Thyroid gland (tissue), 4 donors: ENCODE results near the gene HTR2A. TPM values are rescaled to one million over a fixed set of nuclear protein-coding genes. Genes with fewer than 3 reads are reported as not detected.

ENCODE experiments used
- DNase-seq, 2 donors: peaks; one replicate each; pipeline ENCODE4 v3.0.0-alpha.2; 2019
- H3K27ac ChIP-seq, 3 donors: fragments of 200-600 bp; sonication (generic); 1 replicate in 2 of 3; 2 replicates in 1 of 3; pipeline ENCODE4 v1.5.1; 2016 to 2019; ENCODE audit warnings: mild to moderate bottlenecking in 1 of 3, moderate library complexity in 1 of 3
- H3K27me3 ChIP-seq: fragments of 200-600 bp; sonication (generic); one replicate; pipeline ENCODE4 v1.5.1; 2019
- H3K36me3 ChIP-seq, 2 donors: fragments of 200-600 bp; sonication (generic); one replicate each; pipeline ENCODE4 v1.5.1; 2016 to 2019
- H3K4me1 ChIP-seq, 2 donors: fragments of 200-600 bp; sonication (generic); one replicate each; pipeline ENCODE4 v1.5.1; 2017 to 2019
- H3K4me3 ChIP-seq, 3 donors: fragments of 200-600 bp; sonication (generic); replicated peaks in 1 of 3; 1 replicate in 2 of 3; 2 replicates in 1 of 3; pipeline ENCODE4 v1.5.1; 2016; ENCODE audit warnings: mild to moderate bottlenecking in 1 of 3
- H3K9me3 ChIP-seq: fragments of 200-600 bp; sonication (generic); one replicate; pipeline ENCODE4 v1.5.1; 2017
- POLR2A ChIP-seq, 2 donors: fragments of 450-650 bp; IDR thresholded peaks; one replicate each; pipeline ENCODE4 v1.6.1; 2017; ENCODE audit warnings: antibody characterized with exemption in 2 of 2, mild to moderate bottlenecking in 2 of 2, moderate library complexity in 1 of 2
- WGBS, 2 donors: methylation state at CpG; one replicate each; pipeline ENCODE4 v1.1.5; 2017; 5-methylcytosine and 5-hydroxymethylcytosine counted together
- intact Hi-C: fragments of 100-400 bp; cut with DNase I; formaldehyde crosslinking; loops from one replicate; pipeline ENCODE4 v1.15.1; 2023
- total RNA-seq, 4 donors: library from RNA; depleted of rRNA; stranded (reverse); fragments of >200 nt; gene quantifications; one replicate each; pipeline ENCODE4 v1.2.3, GENCODE V29; 2016
- TF ChIP-seq, protein P1 (sequence below), 6 experiments: fragments of 200-600 bp in 3 of 6; fragments of 450-650 bp in 3 of 6; sonication (generic) in 3 of 6; IDR thresholded peaks; one replicate each; pipeline ENCODE4 v1.5.1; 2016 to 2019; ENCODE audit warnings: antibody characterized with exemption in 6 of 6, mild to moderate bottlenecking in 2 of 6, inconsistent platforms in 1 of 6, moderate library complexity in 1 of 6

HTR2A gene
- total RNA-seq, 4 donors from 2014 or later: 0.22 TPM; not detected in 3

DNA sequence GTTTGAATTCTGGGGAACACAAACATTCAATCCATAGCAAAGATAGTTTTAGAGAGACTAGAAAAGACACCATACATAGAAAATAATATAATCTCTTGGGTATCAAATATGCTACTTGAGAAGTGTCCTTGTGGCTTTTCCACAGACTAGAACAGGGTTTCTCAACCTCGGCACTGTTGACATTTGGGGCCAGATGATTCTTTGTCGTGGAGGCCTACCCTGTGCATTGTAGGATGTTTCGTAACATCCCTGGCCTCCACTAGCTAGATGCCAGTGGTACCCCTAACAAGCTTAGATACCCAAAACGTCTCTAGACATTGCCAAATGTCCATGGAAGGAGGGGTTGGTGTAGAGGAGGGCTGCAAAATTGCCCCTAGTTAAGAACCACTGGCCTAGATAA lies 97.7 kb downstream of the HTR2A start:
- WGBS, 2 donors: 91 to 93% methylated on average over 4 of the region's 4 CpGs
- Histone ChIP-seq H3K36me3 (no peaks in the 10 kb centered on the region), H3K4me3 (no peak overlapping the region), H3K4me1 (peaks cover 20 to 25% of the 10 kb centered on the region in 2 donors), H3K9me3 (no peaks in the 10 kb centered on the region), H3K27ac (no peak overlapping the region), H3K27me3 (no peaks in the 10 kb centered on the region)
- DNase-seq: no peak
- no peak for TF ChIP-seq POLR2A (IDR thresholded peaks at IDR 0.05)
- TF ChIP-seq, protein P1, sequence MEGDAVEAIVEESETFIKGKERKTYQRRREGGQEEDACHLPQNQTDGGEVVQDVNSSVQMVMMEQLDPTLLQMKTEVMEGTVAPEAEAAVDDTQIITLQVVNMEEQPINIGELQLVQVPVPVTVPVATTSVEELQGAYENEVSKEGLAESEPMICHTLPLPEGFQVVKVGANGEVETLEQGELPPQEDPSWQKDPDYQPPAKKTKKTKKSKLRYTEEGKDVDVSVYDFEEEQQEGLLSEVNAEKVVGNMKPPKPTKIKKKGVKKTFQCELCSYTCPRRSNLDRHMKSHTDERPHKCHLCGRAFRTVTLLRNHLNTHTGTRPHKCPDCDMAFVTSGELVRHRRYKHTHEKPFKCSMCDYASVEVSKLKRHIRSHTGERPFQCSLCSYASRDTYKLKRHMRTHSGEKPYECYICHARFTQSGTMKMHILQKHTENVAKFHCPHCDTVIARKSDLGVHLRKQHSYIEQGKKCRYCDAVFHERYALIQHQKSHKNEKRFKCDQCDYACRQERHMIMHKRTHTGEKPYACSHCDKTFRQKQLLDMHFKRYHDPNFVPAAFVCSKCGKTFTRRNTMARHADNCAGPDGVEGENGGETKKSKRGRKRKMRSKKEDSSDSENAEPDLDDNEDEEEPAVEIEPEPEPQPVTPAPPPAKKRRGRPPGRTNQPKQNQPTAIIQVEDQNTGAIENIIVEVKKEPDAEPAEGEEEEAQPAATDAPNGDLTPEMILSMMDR (IDR thresholded peaks at IDR 0.05): no peak
- intact Hi-C loops: no loop called here

DNA sequence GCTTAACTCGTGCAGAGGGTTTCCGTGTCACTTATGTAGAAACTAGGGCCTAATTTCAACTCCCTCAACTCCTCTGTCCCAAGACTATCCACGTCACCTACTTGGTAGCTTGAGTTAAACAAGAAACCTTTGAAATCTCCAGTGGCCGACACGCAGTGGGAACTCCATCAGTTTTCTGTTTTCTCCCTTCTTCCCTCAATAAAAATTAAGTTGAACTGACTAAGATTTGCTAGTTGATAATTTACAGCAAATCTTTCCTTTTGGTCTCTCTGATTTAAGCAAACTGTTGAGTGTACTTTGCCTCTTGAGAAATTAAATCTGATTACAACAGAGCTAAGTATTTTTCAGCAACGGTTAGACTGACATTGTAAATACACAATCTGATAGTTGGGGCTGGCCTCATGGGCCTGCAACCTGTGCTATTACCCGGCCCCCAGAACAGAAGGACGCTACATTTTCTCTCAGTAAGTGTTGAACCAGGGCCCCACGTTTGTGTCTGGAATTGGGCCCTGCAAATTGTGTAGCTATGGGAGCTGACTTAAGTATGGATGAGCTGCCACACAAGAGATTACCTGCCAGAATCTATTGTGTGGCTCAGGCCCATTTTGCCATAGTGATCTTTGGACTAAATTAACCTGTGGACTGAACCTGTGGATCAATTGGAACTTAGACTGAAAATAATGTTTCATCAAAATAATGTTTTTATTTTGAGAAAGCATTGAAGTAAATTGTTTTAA lies 99.2 kb downstream of the HTR2A start:
- Histone ChIP-seq H3K4me3 (peak overlapping the region; percentile 61 to 93 (median 76)), H3K36me3 (no peaks in the 10 kb centered on the region), H3K27ac (peak overlapping the region; percentile 92 to 97 (median 92)), H3K27me3 (no peaks in the 10 kb centered on the region), H3K4me1 (peaks cover 29 to 31% of the 10 kb centered on the region in 2 donors), H3K9me3 (no peaks in the 10 kb centered on the region)
- WGBS, 2 donors: 60 to 68% methylated on average over 9 of the region's 9 CpGs
- TF ChIP-seq, protein P1 (IDR thresholded peaks at IDR 0.05): no peak
- TF ChIP-seq POLR2A (IDR thresholded peaks at IDR 0.05): no peak
- intact Hi-C loops: no loop called here
- no peak for DNase-seq

DNA sequence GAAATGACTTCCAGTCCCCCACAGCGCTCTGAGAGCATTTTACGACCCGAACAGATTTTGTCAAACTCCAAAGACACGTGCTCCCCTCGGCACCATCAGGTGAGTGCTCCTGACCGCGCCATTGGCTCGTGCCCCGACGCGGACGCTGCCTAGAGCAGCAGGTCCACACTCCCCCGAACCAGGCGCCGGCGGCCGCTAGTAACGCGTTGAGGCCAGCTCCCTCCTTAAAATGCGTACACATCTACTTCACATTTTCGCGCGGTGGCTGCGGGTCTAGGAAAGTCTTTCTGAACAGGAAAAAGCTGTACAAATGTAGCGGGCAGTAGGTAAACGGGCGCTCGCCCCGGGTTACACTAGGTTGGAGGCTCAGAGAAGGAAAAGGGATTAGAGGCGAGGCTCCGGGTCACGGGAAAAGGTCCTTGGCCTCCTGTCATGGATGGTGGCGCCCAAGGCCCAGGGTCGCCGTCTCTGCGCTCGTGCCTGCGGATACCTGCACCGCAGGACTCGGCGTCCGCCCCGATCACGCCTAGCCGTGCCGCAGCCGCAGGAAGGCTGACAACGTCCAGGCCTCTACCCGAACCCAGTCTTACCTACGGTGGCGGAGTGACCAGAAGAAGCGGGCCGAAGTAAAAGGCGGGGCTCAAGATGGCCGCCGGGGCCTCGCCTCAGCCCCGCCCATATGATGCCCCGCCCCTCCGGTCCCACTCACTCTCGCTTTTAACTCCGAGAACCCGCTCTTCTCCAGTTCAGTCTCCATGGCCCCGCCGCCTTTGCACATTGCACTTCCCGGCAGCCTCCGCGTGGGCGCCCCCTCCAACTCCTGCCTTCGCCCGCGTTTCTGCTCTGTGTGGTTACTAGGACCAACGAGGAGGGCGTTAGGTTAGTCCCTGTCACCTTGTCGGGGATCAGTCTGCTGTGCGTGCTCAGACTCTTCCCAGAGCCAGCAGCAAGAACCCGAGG lies 100.1 kb downstream of the HTR2A start, which contains the start of gene ESD:
Gene ESD (minus strand): TSS at position 647 of the 960 bp plus-strand sequence. CDS start 5,748 bp downstream, outside the sequence.
- Histone ChIP-seq H3K4me1 (peaks cover 31 to 32% of the 10 kb centered on the region in 2 donors), H3K4me3 (peak within 1 kb of the TSS; percentile 61 to 93 (median 76)), H3K27ac (peak within 1 kb of the TSS; percentile 92 to 97 (median 92)), H3K36me3 (no peaks in the 10 kb centered on the region), H3K27me3 (no peaks in the 10 kb centered on the region), H3K9me3 (no peaks in the 10 kb centered on the region)
- TF ChIP-seq, protein P1 (IDR thresholded peaks at IDR 0.05): no peak
- peak in 1 of 2 donors; percentile 89 for TF ChIP-seq POLR2A (IDR thresholded peaks at IDR 0.05)
- intact Hi-C loops: no loop called here
- peak; percentile 94 to 95 for DNase-seq
- WGBS, 2 donors: 2% methylated on average over 53 to 61 of the region's 77 CpGs

DNA sequence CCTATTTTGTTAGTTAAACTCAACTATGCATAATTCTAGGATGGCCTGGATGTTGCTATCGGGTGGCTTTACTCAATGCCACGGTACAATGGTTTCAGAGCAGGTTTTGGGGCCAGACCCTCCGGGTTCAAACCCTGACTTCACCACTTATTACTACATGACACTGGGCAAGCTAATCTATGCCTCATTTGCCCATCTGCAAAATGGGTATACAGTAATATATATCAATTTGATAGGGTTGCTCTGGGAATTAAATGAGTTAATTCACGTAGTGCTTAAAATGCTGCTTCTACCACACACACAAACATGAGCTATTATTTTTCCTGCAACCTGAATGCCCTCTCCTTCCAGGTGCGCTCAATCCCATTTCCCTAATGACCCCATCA lies 100.7 kb downstream of the HTR2A start:
- Histone ChIP-seq H3K27me3 (no peaks in the 10 kb centered on the region), H3K36me3 (no peaks in the 10 kb centered on the region), H3K9me3 (no peaks in the 10 kb centered on the region), H3K27ac (peak overlapping the region in 2 of 3 donors; percentile 92 to 97), H3K4me1 (peaks cover 31 to 32% of the 10 kb centered on the region in 2 donors), H3K4me3 (peak overlapping the region; percentile 61 to 93 (median 76))
- intact Hi-C loops: no loop called here
- TF ChIP-seq POLR2A (IDR thresholded peaks at IDR 0.05): no peak
- TF ChIP-seq, protein P1 (IDR thresholded peaks at IDR 0.05): no peak
- DNase-seq: no peak
- WGBS, 2 donors: 73 to 80% methylated on average over 5 of the region's 5 CpGs
